Loucy (cell line): Measurements from ENCODE around the gene GBF1.

Source experiments
- CTCF ChIP-seq: fragments of 200-600 bp; sonication (generic); conservative IDR thresholded peaks from 2 replicates; pipeline ENCODE4 v1.5.1; 2014; ENCODE audit warnings: mild to moderate bottlenecking, antibody characterized with exemption, low read length
- EZH2phosphoT487 ChIP-seq: fragments of 200-600 bp; IDR thresholded peaks from 2 replicates; pipeline ENCODE4 v1.6.1; 2018; ENCODE audit warnings: antibody characterized with exemption, mild to moderate bottlenecking, moderate library complexity, borderline replicate concordance

GRCh38 chr10:102222797-102223196 is 22.5 kb upstream of the GBF1 start:
- TF ChIP-seq CTCF = no peak
- no peak for TF ChIP-seq EZH2phosphoT487
